IPS-NIHi7 (cell line): Measurements from ENCODE around the gene CCNI2.

Source experiments
- DNase-seq: peaks from one replicate; pipeline ENCODE4 v3.0.0; 2012; ENCODE audit warnings: mixed read lengths; ENCODE audit errors: extremely low spot score

Gene CCNI2

GRCh38 chr5:132746954-132747615, at the start of gene CCNI2:
TSS of gene CCNI2 (plus strand) at chr5:132747426. CDS start at chr5:132747496, 70 bp downstream.
- DNase-seq = peak; percentile 74

- no peak for DNase-seq
These were observed 42.4 kb upstream of the CCNI2 start for GRCh38 chr5:132704875-132705274.

GRCh38 chr5:132708645-132709044, 38.6 kb upstream of the CCNI2 start:
- DNase-seq = no peak

GRCh38 chr5:132714456-132715307, 32.5 kb upstream of the CCNI2 start:
- DNase-seq = no peak

- DNase-seq = no peak
These were observed 28.5 kb upstream of the CCNI2 start for GRCh38 chr5:132718544-132719312.

GRCh38 chr5:132725745-132726144, 21.5 kb upstream of the CCNI2 start:
- DNase-seq = no peak

- no peak for DNase-seq
These were observed 17.3 kb upstream of the CCNI2 start for GRCh38 chr5:132729896-132730295.

- no peak for DNase-seq
These were observed 13.6 kb upstream of the CCNI2 start for GRCh38 chr5:132733499-132734148.

GRCh38 chr5:132734687-132735086, 12.5 kb upstream of the CCNI2 start:
- no peak for DNase-seq

GRCh38 chr5:132736853-132737833, 10.1 kb upstream of the CCNI2 start, which contains the start of gene KIF3A:
TSS of gene KIF3A (minus strand) at chr5:132737546. CDS start at chr5:132737419, 127 bp downstream.
- peak; percentile 100 for DNase-seq

- DNase-seq = no peak
These were observed 9.1 kb upstream of the CCNI2 start for GRCh38 chr5:132737982-132738681.

- DNase-seq = no peak
These were observed 8.0 kb upstream of the CCNI2 start for GRCh38 chr5:132739232-132739631.

GRCh38 chr5:132742158-132742557, 5.1 kb upstream of the CCNI2 start:
- DNase-seq = no peak

GRCh38 chr5:132742626-132743025, 4.6 kb upstream of the CCNI2 start:
- no peak for DNase-seq

- DNase-seq = no peak
These were observed 2.6 kb upstream of the CCNI2 start for GRCh38 chr5:132744659-132745058.

- DNase-seq = no peak
These were observed 653 bp upstream of the CCNI2 start for GRCh38 chr5:132746592-132746953.

GRCh38 chr5:132747616-132748440, 602 bp downstream of the CCNI2 start:
- DNase-seq = peak; percentile 49

GRCh38 chr5:132748522-132749000, 1.3 kb downstream of the CCNI2 start:
- peak; percentile 5 for DNase-seq

- peak; percentile 3 for DNase-seq
These were observed 2.3 kb downstream of the CCNI2 start for GRCh38 chr5:132749506-132749905.
